ENCODE measurements around the gene POF1B.
"Not testable (repeated sequence)": the region's sequence is repeated elsewhere in the genome, so short reads cannot be mapped to it uniquely, and the experiment has no call there.

The POF1B gene

GRCh38 chrX:85379174-85379907 is at the start of gene POF1B:
TSS of gene POF1B (minus strand) at chrX:85379665. CDS start at chrX:85379454, 211 bp downstream.
- DNase-seq (ENCODE audit: low read depth), result no peak

GRCh38 chrX:85429066-85429465 is 49.6 kb upstream of the POF1B start:
- DNase-seq (ENCODE audit: low read depth), result no peak

- DNase-seq (ENCODE audit: low read depth), result no peak
These were observed 39.8 kb upstream of the POF1B start for GRCh38 chrX:85419293-85419692.

GRCh38 chrX:85391878-85392238 is 12.4 kb upstream of the POF1B start:
- no peak for DNase-seq (ENCODE audit: low read depth)

- no peak for DNase-seq (ENCODE audit: low read depth)
These were observed 11.9 kb upstream of the POF1B start for GRCh38 chrX:85391185-85391877.

- DNase-seq (ENCODE audit: low read depth), result no peak
These were observed 2.1 kb upstream of the POF1B start for GRCh38 chrX:85381602-85382001.

- DNase-seq (ENCODE audit: low read depth), result no peak
These were observed 1.0 kb downstream of the POF1B start for GRCh38 chrX:85378461-85378860.

GRCh38 chrX:85375333-85375738 is 4.1 kb downstream of the POF1B start:
- no peak for DNase-seq (ENCODE audit: low read depth)

- no peak for DNase-seq (ENCODE audit: low read depth)
These were observed 14.0 kb downstream of the POF1B start for GRCh38 chrX:85365370-85365995.

GRCh38 chrX:85359051-85359450 is 20.4 kb downstream of the POF1B start:
- no peak for DNase-seq (ENCODE audit: low read depth)

GRCh38 chrX:85345523-85345922 is 33.9 kb downstream of the POF1B start:
- no peak for DNase-seq (ENCODE audit: low read depth)

- DNase-seq (ENCODE audit: low read depth), result no peak
These were observed 52.5 kb downstream of the POF1B start for GRCh38 chrX:85327060-85327333.

GRCh38 chrX:85326234-85327059 is 53.0 kb downstream of the POF1B start:
- no peak for DNase-seq (ENCODE audit: low read depth)

- DNase-seq (ENCODE audit: low read depth), result not testable (repeated sequence)
These were observed 68.1 kb downstream of the POF1B start for GRCh38 chrX:85311348-85311747.

GRCh38 chrX:85309717-85310116 is 69.7 kb downstream of the POF1B start:
- DNase-seq (ENCODE audit: low read depth), result no peak

- no peak for DNase-seq (ENCODE audit: low read depth)
These were observed 75.9 kb downstream of the POF1B start for GRCh38 chrX:85303544-85303943.

GRCh38 chrX:85288992-85289723 is 90.3 kb downstream of the POF1B start:
- DNase-seq (ENCODE audit: low read depth), result no peak

- DNase-seq (ENCODE audit: low read depth), result not testable (repeated sequence)
These were observed 94.2 kb downstream of the POF1B start for GRCh38 chrX:85285286-85285685.

- DNase-seq (ENCODE audit: low read depth), result no peak
These were observed 134.8 kb downstream of the POF1B start for GRCh38 chrX:85244450-85245211.

GRCh38 chrX:85243761-85244449 is 135.6 kb downstream of the POF1B start, which contains the start of the genes SATL1 and ZNF711:
TSS of gene SATL1 (minus strand) at chrX:85243779. CDS start at chrX:85108968, 134,811 bp downstream.
TSS of gene ZNF711 (plus strand) at chrX:85243991. CDS start at chrX:85247573, 3,582 bp downstream.
- DNase-seq (ENCODE audit: low read depth), result no peak

All from activated T-cell treated with anti-CD3 and anti-CD28 coated beads for 1 hour (primary cell).